ENCODE measurements around the gene GSTT2B. TPM values are rescaled to one million over a fixed set of nuclear protein-coding genes. Genes with fewer than 3 reads are reported as not detected.
"Not testable (repeated sequence)": the region's sequence is repeated elsewhere in the genome, so short reads cannot be mapped to it uniquely, and the experiment has no call there.

The GSTT2B gene
- total RNA-seq, 1 donor from 2014 or later: 6.9 TPM

DNA sequence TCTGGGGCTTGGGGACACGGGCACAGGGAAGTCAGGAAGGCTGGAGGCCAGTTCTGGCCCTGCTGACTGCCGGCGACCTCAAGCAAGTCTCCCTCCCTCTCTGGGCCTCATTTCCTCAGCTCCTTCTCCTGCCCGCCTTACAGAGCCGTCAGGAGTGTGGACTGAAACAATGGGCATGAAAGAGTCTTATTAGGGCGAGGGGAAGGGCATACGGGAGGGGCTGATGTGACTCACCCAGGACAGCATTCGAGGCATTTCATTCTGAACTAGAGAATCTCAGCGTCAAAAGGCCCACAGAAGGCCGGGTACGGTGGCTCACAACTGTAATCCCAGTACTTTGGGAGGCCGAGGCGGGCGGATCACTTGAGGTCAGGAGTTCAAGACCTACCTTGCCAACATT lies 20.8 kb downstream of the GSTT2B start:
- DNase-seq (ENCODE audit: low spot score): not testable (repeated sequence)

DNA sequence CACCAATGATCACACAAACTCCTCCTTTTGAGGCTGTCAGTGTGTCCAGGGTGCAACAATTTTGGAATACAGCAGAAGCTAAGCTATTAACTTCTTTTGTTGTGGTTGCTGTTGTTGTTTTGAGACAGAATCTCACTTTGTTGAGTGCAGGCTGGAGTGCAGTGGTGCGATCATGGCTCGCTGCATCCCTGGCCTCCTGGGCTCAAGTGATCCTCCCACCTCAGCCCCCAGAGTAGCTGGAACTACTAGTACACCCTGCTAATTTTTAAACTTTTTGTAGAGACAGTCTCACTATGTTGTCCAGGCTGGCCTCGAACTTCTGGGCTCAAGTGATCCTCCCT lies 22.0 kb downstream of the GSTT2B start:
- DNase-seq (ENCODE audit: low spot score): no peak

DNA sequence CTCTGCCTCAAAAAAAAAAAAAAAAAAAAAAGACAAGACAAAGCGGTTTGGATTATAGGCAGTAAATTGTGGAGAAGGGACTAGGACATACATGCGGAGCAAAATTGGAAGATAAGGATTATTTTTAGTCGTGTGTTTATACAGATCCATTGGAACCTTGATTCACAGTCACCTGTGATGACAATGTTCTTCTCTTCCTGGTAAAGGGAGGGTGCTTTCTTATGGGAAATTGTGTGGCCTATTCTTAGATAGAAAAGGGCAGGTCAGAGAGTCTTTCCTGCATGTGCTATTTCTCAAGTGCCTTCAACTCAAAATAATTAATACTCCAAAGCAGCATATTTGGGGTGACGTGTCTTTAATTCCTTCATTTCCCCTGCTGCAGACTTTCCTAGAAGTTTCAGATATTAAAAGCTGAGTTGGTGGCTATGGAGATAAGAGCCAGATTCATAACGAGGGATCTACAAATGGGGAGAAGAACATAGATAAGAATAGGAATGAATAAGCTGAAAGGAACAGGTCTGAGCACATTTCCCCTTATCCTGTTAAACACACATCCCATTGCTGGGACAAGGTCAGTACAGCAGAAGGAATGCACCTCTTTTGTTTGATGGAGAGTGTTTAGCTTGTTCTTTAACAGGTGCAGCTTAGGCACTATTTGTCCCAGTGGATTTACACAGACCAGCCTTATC lies 22.5 kb downstream of the GSTT2B start:
- DNase-seq (ENCODE audit: low spot score): no peak

DNA sequence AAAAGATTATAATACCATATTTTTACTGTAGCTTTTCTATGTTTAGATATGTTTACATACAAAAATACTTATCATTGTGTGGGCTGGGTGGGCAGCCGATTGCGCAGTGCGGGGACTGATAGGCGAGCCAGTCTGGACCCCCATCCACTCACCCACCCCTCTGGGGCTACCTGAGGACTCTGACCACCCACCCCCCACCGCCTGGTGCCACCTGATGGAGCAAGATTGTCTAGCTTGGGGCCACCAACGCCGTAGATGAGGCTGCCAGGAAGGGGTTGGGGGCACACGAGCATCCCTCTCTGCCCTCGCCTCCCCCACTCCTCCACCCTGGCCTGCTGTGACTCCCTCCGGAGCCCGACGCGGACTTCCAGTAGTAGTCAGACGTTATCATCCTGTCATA lies 34.4 kb downstream of the GSTT2B start:
- no peak for DNase-seq (ENCODE audit: low spot score)

DNA sequence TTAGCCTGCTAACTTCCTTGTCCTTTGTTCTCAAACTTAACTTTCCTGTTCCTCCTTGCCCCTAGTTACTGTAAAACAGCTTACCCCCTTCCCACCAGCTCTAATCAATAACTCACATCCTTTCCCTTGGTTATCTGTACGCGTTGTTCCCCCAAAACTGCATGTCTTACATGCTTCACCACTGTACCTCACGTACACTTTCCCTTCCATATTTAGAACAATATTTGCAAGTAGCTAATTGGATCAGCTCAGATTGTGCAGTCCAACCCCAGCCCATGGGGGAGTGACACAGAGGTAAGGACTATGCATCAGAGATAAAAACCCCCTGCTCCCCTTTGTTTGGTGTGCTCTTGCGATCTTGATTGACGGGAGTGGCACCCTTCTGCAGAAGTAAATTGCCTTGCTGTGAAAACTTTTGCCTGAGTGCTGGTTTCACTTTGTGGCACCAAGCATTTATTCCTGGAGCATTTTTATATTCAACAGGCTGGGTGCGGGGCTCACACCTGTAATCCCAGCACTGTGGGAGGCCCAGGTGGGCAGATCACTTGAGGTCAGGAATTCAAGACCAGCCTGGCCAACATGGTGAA lies 35.9 kb downstream of the GSTT2B start:
- no peak for DNase-seq (ENCODE audit: low spot score)

DNA sequence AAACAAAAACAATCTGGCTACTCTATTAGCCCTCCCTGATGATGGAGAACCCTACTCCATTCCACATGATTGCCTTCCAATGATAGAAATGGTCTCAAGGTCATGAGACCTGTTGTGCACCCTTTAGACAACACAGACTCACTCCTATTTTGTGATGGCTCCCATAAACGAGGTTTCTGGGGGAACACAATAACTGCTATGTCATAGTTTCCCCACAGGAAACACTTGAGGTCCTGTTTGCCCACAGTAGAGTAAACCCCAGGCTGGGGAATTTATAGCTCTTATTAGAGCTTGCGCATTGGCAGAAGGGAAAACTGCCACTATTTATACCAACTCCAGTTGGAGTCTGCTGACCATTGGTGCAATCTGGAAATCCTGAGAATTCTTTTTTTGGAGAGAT lies 38.1 kb downstream of the GSTT2B start:
- no peak for DNase-seq (ENCODE audit: low spot score)

DNA sequence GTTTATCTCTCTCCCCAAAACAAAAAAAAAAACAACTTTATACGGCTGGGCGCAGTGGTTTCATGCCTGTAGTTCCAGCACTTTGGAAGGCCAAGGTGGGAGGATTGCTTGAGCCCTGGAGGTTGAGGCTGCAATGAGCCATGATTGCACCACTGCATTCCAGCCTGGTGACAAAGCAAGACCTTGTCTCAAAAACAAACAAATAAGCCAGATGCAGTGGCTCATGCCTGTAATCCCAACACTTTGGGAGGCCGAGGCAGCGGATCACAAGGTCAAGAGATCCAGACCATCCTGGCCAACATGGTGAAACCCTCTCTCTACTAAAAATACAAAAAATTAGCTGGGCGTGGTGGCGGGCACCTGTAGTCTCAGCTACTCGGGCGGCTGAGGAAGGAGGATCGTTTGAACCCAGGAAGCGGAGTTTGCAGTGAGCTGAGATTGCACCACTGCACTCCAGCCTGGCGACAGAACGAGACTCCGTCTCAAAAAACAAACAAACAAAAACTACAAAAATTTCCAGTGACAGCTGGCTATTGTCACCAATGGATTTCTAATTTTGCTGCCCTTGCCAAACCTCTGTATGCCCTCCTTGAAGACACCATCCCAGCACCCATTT lies 39.3 kb downstream of the GSTT2B start:
- not testable (repeated sequence) for DNase-seq (ENCODE audit: low spot score)

DNA sequence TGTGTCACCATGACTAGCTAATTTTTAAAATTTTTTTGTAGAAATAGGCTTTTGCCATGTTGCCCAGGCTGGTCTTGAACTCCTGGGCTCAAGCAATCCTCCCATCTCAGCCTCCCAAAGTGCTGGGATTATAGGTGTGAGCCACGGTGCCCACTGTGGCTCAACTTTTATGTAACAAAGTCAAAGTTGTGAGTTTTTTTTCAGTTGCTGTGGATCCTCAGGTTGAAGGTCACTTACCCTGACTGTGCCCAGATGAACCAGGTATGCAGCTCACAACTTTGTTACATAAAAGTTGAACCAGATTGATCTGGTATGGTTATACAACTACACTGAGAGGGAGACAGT lies 40.8 kb downstream of the GSTT2B start:
- not testable (repeated sequence) for DNase-seq (ENCODE audit: low spot score)

DNA sequence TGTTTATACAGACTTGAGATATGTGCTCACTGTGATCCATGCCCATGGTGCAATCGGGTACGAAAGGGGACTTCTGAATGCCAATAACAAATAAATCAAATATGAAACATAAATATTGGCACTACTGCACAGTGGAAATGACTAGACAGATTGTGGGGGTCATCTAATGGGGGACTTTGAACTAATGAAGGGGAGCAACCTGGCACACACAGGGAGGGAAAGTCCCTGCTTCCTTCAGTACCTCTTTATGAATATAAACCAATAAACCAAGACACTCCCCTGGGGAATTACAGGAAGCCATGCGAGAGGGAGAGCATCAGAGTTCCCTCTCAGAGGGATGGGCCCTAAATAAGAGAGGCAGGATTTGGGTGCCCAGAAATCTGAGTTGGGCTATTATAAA lies 45.7 kb downstream of the GSTT2B start:
- DNase-seq (ENCODE audit: low spot score): no peak

DNA sequence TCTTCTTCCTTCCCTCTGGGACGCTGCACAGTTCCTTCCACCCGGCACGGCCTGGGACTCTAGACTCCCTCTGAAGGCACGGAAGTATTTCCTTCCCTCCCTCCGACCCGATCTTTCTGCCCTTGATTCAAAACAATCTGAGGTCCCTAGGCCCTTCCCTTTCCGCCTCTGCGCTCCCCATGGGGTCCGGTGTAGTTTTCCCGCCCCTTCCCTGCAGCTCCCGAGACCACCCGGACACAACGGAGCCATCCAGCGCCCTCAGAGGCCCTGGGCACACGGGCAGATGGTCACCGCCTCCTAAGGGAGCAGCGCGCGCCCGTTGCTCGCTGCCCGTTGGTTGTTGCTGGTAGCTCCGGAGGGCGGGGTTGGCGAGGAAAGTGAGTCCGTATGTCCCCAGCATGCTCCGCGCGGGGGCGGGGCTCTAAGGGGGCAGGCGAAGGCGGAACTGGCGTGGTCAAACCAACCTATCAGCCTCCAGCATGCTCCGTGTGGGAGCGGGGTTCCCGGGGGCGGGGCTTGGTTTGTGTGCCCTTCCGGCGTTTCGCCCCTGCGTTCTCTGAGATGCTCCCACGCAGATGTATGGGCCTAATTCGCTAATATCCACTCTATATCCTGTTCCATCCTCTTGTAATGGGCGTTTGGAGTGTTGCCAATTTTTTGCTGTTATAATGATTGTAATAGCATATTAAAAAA lies 47.2 kb downstream of the GSTT2B start:
- peak; percentile 99 for DNase-seq (ENCODE audit: low spot score)

DNA sequence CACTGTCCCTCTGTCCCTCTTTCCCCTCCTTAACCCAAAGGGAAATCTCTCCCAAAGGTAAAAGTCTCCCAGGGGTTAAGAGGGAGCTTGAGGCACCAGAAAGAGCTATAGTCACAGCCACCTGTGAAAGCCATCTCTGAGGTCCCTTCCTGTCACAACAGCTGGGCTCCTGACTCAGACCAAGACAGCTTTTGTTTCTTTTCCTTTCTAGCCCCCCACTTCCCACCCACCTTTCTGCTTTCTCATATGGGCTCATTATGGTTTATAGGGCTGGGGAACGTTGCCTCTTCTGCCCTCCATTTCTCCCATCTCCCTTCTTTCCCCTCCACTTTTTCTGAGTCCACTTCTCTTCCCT lies 47.7 kb downstream of the GSTT2B start:
- no peak for DNase-seq (ENCODE audit: low spot score)

DNA sequence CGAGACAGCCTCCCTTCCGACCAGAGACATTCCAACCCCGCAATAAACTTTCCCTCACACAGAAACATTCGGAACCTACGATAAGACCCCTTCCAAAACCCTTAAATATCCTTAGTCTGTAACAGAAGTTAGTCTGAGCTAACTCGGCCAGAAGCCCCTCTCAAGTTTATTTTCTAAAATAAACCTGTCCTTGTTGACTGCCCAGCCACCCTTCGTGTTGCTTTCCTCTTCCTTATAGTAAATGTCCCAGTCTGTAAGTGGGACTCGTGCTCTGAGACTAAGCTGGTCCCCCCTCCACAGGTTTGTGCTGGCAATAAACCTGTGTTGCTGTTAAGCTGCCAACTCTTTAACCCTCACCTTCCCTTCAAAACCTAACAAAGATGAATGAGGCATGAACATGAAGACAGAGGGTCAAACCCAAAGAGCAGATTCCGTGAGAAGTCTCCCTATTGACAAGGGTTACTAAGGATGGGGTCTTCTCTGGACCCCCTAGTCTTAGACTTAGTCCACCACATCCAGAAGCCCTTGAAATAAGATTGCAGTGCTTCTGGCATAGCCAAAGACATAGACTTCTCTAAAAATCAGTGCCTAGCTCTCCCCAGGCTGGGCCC lies 48.6 kb downstream of the GSTT2B start:
- DNase-seq (ENCODE audit: low spot score): no peak

DNA sequence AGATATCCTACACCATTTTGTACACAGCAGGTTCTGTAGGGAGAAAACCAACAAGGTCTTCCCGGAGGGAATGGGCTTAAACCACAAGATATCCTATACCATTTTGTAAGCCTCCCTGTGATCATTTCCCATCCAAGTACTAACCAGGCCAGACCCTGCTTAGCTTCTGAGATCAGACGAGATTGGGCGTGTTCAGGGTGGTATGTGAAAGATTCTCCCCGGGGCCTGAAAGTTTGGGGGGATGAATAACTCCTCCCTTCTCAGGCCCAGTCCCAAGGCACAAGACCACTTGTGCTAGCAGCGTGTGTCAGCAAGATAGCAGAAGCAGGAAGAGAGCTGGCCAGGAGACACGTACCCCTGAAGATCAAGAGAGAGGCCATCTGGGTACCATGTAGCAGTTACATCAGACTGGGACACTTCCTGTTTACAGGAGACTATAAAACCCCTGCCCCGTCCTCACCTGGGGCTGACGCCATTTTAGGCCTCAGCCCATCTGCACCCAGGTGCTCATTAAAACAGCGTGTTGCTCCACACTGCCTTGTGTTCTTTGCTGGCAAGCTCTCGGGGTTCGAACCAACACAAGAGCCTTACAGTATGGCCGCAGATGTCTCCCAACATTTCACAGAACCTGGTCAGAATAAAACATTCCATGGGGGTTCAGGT lies 49.5 kb downstream of the GSTT2B start:
- DNase-seq (ENCODE audit: low spot score): no peak

DNA sequence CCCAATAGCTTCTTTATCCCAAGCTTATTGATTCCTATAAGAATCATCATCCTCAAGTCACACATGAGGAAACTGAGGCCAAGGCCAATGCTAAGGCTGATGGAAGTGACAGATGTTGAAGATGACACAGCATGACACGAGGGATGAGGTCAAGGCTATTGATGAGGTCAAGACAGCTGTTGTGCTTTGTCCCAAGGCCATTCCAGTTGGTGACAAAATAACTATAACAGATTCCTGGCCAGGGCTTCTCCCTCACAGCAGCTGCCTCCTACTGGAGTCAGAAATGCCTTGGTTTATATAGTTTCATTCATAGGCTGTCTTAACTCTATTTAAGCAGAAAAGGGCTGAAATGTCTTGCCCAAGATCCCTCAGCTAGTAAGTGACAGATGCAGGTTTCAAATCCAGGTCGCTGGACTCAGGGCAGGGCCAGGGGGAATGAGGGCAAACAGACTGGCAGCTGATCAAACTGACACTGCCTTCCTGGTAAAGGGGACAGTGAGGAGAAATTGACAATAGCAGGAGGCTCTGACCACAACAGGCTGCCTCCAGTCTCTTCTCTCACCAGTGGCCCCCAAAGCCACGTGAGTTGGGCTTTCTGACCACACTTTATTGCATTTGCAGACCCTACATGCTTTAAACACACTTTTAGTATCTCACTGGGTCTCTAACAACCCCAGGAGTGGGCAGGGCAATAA lies 50.4 kb downstream of the GSTT2B start:
- DNase-seq (ENCODE audit: low spot score): no peak

DNA sequence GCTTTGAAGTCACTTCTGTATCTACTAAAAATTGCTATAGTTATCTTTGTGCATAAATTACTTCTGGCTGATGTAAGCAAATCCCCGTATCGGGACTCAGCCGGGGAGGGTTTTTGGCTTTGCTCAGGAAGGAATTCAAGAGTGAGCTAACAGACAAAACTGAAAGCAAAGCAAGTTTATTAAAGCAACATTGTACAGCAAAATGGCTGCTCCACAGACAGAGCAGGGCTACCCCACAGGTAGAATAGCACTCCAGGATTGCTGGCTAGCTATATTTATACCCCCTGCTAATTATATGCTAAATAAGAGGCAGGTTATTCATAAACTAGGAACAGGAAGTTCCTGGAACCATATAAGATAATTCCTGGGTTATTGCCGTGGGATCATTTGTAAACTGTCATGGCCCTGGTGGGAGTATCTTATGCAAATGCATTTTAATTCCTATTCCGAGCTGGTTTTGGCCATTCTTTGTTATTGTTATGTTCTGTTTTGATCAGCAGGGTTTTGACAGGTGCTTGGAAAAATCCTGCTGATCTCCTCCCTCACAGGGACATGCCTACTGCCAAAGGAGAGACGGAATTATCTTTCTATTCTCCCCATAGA lies 51.6 kb downstream of the GSTT2B start:
- DNase-seq (ENCODE audit: low spot score): no peak

DNA sequence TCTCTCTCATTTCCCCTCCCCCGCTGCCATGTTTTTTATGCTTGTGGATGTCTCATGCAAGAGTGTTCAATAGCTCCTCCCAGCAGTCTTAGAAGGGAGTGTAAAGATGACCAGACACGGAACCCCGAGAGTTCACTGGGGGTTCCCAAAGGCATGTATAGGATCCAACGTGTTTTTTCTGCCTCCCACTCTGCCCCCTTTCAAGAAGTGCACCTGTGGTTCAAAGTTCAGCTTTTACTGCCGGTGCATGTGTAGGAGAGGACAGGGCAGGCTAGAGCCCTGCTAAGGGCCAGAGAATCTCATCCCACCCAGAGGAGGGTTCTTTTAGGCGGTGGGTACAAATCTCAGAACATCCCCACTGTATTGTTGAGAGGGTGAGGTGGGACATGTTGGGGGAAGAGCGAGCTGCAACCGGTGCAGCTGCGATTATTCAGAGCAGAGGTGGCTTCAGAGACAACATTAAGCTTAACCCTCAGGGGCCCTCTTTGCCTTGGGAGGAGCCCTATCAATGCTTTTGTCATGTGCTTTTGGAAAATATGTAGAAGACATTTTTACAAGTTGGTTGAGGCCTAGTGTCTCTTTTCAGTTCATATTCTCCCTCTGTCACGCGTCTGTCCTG lies 52.3 kb downstream of the GSTT2B start:
- DNase-seq (ENCODE audit: low spot score): no peak

DNA sequence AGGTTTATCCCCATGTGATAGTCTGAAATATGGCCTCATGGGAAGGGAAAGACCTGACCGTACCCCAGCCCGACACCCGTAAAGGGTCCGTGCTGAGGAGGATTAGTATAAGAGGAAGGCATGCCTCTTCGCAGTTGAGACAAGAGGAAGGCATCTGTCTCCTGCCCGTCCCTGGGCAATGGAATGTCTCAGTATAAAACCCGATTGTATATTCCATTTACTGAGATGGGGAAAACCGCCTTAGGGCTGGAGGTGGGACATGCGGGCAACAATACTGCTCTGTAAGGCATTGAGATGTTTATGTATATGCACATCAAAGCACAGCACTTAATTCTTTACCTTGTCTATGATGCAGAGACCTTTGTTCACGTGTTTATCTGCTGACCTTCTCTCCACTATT lies 53.6 kb downstream of the GSTT2B start:
- DNase-seq (ENCODE audit: low spot score): not testable (repeated sequence)

Measured in ureter (tissue), 1 donor.